HUES6 (cell line): ENCODE results near the gene PLXND1.
"Not testable (repeated sequence)": the region's sequence is repeated elsewhere in the genome, so short reads cannot be mapped to it uniquely, and the experiment has no call there.

Source experiments
- H3K27ac ChIP-seq: 2 replicates; pipeline ENCODE4 v1.7.0; 2013; ENCODE audit warnings: low read depth, mild to moderate bottlenecking, low read length, inconsistent platforms
- H3K27me3 ChIP-seq: 2 replicates; pipeline ENCODE4 v1.6.1; 2013; ENCODE audit warnings: low read length; ENCODE audit not compliant: control insufficient read depth, insufficient read depth
- H3K36me3 ChIP-seq: 2 replicates; pipeline ENCODE4 v1.6.1; 2013; ENCODE audit warnings: low read length; ENCODE audit not compliant: control insufficient read depth, insufficient read depth
- H3K4me1 ChIP-seq: 2 replicates; pipeline ENCODE4 v1.6.1; 2013; ENCODE audit warnings: low read length; ENCODE audit not compliant: control insufficient read depth, insufficient read depth
- H3K4me3 ChIP-seq: 2 replicates; pipeline ENCODE4 v1.5.1; 2013; ENCODE audit warnings: low read depth, low read length
- H3K9ac ChIP-seq: one replicate; pipeline ENCODE4 v1.6.1; 2013; ENCODE audit warnings: mild to moderate bottlenecking, low read length
- H3K9me3 ChIP-seq: 2 replicates; pipeline ENCODE4 v1.6.1; 2013; ENCODE audit warnings: low read depth, low read length; ENCODE audit not compliant: control insufficient read depth, insufficient read depth

Gene PLXND1

DNA sequence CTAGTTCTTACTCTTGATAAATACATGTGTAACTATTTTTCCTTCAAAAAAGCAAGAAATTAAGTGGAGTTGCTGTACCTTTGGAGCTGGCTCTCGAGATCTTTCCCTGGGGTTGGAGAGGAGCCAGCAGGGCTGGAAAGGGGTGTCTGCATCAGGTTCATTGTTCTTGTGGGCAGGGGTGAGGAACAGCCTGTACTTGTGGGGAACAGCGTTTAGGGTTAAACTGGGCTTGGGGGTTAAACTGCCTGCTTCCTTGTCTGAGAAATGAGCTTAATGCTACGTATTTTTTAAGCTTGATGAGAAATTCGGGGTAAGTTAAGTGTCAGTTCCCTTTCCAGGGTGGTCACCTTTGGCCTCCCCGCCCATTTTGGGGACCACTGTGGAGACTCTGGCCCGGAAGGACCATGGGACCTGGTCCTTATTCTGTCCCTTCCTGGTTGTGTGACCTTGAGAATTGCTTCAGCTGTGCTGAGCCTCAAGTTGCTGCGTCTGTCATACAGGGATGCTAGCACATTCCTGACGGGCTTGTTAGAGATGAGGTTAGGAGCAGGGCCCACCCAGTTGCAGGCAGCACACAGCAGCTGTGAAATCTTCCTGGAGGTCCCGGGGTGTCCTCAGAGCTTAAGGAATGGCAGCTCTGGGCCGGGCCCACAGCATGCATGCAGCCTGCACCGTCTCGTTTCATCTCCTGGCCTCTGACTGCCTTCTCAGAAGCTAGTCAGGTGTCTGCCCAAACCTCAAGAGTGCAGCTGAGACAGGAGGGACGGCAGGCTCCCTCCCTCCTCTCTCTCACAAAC lies 51.9 kb downstream of the PLXND1 start:
- Histone ChIP-seq H3K4me1 (peaks cover 36% of the 10 kb centered on the region), H3K36me3 (peaks cover 38% of the 10 kb centered on the region), H3K4me3 (no peak overlapping the region), H3K27me3 (no peaks in the 10 kb centered on the region), H3K27ac (no peak overlapping the region), H3K9me3 (no peaks in the 10 kb centered on the region), H3K9ac (no peak overlapping the region)

DNA sequence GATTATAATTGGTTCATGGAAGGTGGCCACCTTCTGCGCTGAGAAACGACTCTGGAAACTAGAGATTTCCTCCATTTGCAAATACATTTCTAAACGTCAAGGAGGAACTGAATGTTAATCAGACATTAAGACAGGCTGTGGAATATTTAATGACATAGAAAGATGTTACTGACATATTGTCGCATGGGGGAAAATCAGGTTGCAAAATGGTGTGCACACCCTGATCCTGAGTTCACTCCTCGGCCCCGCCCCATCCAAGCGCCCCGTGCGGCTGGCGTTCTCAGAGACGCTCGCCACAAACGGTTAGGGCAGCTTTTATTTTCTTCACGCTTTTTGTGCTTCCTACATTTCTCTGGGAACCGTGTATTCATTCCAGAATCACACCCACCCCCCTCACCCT lies 52.8 kb downstream of the PLXND1 start:
- Histone ChIP-seq H3K4me3 (no peak overlapping the region), H3K36me3 (peaks cover 30% of the 10 kb centered on the region), H3K27me3 (no peaks in the 10 kb centered on the region), H3K9me3 (no peaks in the 10 kb centered on the region), H3K4me1 (peaks cover 30% of the 10 kb centered on the region; the same call in 1 of the 2 replicates), H3K9ac (no peak overlapping the region), H3K27ac (no peak overlapping the region)

DNA sequence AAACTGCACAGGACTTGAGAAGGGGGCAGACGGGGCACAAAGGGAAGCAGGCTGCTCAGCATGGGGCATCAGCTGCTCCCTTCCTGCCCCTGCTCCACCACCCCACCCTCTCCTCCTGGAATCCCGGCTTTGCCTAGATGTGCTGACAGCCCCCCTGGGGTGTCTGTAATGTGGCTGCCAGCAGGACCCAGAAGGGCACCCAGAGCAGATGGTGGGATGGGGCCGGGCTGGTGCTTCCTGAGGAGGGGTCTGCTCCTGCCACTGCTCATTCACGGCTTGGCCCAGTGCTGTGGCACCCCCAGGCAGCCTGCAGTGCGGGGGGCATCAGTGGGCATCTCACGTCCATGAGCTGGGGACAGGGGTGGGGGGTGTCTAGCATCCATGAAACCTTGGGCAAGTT lies 53.3 kb downstream of the PLXND1 start:
- Histone ChIP-seq H3K9me3 (no peaks in the 10 kb centered on the region), H3K36me3 (peaks cover 25% of the 10 kb centered on the region), H3K4me3 (no peak overlapping the region), H3K9ac (no peak overlapping the region), H3K27ac (no peak overlapping the region), H3K27me3 (no peaks in the 10 kb centered on the region), H3K4me1 (peaks cover 26% of the 10 kb centered on the region; the same call in 1 of the 2 replicates)

DNA sequence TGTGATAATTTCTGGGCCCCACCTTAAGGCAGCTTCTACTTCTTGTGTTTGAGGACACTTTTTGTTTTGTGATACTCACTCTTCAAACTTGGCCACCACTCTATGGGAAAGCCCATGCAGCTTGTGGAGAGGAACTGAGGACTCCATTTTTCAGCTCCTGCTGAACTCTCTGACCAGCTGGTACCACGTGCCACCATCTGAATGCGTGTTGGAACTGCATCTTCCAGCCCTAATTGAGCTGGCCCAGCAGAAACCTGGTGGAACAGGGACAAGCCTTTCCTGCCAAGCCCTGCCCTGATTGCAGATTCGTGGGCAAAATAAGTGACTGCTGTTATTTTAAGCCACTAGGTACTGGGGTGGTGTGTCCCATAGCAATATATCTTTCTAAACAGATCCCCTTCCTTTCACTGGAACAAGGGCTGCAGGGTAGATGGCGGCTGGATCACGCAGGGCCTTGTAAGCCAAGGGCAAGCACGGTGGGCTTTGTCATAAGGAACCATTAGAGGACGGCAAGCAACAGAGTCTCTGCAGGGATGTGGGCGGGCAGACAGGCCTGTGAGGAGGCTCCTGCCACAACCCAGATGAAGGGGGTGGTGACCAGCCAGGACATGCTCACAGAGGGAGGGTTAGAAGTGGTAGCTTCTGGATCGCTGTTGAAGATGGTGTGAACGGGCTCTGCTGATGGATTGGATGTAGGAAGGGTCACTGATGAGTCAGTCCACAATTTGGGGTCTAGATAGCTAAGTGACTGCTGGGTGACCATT lies 54.0 kb downstream of the PLXND1 start:
- Histone ChIP-seq H3K9ac (no peak overlapping the region), H3K27me3 (no peaks in the 10 kb centered on the region), H3K9me3 (no peaks in the 10 kb centered on the region), H3K4me3 (no peak overlapping the region), H3K36me3 (peaks cover 18% of the 10 kb centered on the region), H3K4me1 (peaks cover 25% of the 10 kb centered on the region; the same call in 1 of the 2 replicates), H3K27ac (no peak overlapping the region)

DNA sequence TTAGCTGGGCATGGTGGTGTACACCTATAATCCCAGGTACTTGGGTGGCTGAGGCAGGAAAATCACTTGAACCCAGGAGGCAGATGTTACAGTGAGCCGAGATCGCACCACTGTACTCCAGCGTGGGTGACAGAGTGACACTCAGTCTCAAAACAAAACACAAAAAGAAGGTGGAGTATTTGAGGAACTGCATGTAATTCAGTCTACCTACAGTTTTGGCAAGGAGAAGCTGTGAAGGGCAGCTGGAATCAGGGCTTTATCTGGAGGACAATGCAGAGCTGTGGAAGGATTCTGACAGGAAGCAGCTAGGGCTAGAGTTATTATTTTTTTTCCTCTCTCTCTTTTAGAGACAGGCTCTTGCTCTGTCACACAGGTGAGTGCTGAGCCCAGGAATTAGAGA lies 56.7 kb downstream of the PLXND1 start:
- Histone ChIP-seq H3K4me1 (peaks cover 19% of the 10 kb centered on the region; the same call in 1 of the 2 replicates), H3K9ac (no peak overlapping the region), H3K36me3 (no peaks in the 10 kb centered on the region; the same call in 1 of the 2 replicates), H3K27me3 (no peaks in the 10 kb centered on the region), H3K4me3 (no peak overlapping the region), H3K27ac (no peak overlapping the region), H3K9me3 (no peaks in the 10 kb centered on the region)

DNA sequence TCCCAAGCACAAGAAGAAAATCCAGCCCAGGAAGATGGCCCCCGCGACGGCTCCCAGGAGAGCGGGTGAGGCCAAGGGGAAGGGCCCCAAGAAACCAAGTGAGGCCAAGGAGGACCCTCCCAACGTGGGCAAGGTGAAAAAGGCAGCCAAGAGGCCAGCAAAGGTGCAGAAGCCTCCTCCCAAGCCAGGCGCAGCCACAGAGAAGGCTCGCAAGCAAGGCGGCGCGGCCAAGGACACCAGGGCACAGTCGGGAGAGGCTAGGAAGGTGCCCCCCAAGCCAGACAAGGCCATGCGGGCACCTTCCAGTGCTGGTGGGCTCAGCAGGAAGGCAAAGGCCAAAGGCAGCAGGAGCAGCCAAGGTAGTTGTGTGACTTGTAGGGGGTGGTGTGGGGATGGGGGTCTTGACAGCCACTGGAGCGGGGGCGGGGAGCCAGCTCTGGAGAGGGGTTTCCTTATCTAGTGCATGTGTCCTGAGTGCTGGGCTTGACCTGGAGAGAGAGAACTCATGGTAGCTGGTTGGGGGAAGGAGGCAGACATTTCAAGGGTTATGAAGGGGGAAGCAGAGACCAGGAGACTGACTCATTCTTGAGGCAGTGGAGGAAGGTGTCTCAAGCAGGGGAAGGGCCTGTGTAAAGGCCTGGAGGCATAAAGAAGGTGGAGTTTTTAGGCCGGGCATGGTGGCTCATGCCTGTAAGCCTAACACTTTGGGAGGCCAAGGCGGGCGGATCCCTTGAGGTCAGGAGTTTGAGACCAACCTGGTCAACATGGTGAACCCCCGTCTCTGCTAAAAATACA lies 57.3 kb downstream of the PLXND1 start:
- H3K4me1 ChIP-seq = peaks cover 15% of the 10 kb centered on the region; the same call in 1 of the 2 replicates
- no peaks in the 10 kb centered on the region for H3K9me3 ChIP-seq
- H3K9ac ChIP-seq = no peak overlapping the region
- H3K27me3 ChIP-seq = no peaks in the 10 kb centered on the region
- no peak overlapping the region for H3K27ac ChIP-seq
- H3K4me3 ChIP-seq = no peak overlapping the region
- no peaks in the 10 kb centered on the region; the same call in 1 of the 2 replicates for H3K36me3 ChIP-seq

DNA sequence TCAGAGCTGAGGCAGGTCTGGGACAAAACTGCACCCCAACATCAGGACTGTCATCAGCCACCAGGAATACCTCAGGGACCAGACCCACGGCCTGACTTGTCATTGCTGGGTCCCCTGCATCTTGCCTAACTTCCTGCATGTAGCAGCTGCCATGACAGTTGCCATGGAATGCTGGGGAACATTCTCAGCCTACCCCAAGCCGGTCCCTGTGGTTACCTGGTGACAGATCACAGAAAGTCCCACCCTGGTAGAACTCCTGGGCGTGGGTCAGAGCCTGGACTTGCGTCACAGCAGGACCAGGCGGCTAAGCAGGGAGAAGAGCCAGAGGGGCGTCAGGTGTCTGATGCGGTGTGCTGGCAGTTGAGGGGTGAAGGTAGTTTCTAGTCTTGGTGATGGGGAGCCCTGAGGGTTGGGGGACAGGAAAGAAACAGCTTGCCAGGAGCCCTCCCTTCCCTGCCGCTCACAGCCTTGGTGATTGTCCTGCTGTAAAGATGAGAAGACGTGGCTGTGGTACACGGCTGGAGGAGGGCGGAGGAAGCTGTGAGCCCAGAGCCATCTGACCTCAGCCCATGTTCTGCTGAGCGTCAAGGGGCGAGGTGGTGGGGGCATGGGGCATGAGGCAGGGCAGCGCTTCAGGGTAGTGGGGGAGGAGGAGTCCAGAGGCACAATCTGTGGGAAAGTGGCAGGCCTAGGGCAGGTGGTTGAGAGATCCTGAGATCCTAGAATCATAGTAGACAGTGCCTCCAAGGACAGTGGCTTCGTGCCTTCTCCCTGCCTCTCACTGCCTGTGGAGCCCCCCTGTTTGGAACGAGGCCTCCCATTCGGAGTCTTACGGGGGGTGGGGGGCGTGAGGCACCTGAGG lies 58.1 kb downstream of the PLXND1 start:
- Histone ChIP-seq H3K4me1 (peaks cover 21% of the 10 kb centered on the region; the same call in 1 of the 2 replicates), H3K9me3 (no peaks in the 10 kb centered on the region), H3K36me3 (no peaks in the 10 kb centered on the region), H3K27ac (no peak overlapping the region), H3K9ac (no peak overlapping the region), H3K27me3 (no peaks in the 10 kb centered on the region), H3K4me3 (no peak overlapping the region)

DNA sequence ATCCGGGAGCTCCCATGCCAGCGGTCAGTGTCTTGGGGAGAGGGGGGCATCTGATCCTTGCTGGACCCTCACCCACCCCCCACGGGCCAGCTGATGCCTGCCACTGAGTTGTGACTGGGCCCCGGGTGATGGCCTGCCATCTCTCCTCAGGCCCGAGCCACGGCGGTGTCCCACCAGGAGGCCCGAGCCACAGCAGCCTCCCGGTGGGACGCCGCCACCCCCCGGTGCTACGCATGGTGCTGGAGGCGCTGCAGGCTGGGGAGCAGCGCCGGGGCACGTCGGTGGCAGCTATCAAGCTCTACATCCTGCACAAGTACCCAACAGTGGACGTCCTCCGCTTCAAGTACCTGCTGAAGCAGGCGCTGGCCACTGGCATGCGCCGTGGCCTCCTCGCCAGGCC lies 59.2 kb downstream of the PLXND1 start:
- Histone ChIP-seq H3K4me1 (peaks cover 14% of the 10 kb centered on the region; the same call in 1 of the 2 replicates), H3K4me3 (no peak overlapping the region), H3K27ac (no peak overlapping the region), H3K9ac (no peak overlapping the region), H3K36me3 (no peaks in the 10 kb centered on the region), H3K9me3 (no peaks in the 10 kb centered on the region), H3K27me3 (no peaks in the 10 kb centered on the region)

DNA sequence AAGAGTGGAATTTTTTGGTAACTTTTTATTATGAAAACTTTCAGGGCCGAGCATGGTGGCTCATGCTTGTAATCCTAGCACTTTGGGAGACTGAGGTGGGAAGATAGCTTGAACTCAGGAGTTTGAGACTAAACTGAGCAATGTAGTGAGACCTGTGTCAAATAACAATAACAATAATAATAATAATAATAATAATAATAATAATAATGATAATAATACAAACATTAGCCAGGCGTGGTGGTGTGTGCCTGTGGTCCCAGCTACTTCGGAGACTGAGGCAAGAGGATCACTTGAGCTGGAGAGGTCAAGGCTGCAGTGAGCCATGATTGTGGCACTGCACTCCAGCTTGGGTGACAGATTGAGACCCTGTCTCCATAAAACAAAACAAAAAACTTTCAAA lies 60.5 kb downstream of the PLXND1 start:
- not testable (repeated sequence) for H3K27ac ChIP-seq, H3K36me3 ChIP-seq, H3K4me3 ChIP-seq, H3K27me3 ChIP-seq, H3K9ac ChIP-seq, H3K9me3 ChIP-seq
- H3K4me1 ChIP-seq = peaks cover 12% of the 10 kb centered on the region; the same call in 1 of the 2 replicates

DNA sequence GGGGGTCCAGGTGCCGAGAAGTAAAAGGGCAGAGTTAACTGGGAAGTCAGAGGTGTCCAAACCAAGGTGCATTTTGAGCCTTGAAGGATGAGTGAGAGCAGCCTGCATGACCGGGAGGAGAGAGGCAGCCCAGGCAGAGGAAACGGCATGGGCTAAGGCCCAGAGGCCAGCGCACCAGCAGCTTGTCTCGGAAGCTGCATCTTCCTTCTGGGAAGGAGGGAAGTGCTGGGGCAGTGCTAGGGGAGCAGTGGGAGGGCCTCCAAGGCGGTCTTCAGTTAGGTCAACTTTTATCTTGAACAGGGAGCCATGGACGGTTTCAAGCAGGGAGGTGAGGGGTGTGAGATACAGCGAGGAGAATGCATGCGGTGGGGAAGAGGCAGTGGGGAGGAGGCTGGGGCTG lies 62.5 kb downstream of the PLXND1 start:
- no peak overlapping the region for H3K4me3 ChIP-seq
- no peak overlapping the region for H3K9ac ChIP-seq
- H3K27me3 ChIP-seq = no peaks in the 10 kb centered on the region
- no peaks in the 10 kb centered on the region for H3K36me3 ChIP-seq
- H3K27ac ChIP-seq = no peak overlapping the region
- no peaks in the 10 kb centered on the region for H3K9me3 ChIP-seq
- H3K4me1 ChIP-seq = peaks cover 21% of the 10 kb centered on the region
